NOMO-1 treated with dmso at 0.1 percent for 144 hours (cell line): ENCODE data around the gene AGRP.
"Not testable (repeated sequence)": the region's sequence is repeated elsewhere in the genome, so short reads cannot be mapped to it uniquely, and the experiment has no call there.

Experiments
- DNase-seq: peaks from one replicate; lab custom pipeline; 2025; ENCODE audit not compliant: unreplicated experiment; lab: John Stamatoyannopoulos, UW

The AGRP gene

GRCh38 chr16:67483150-67483549 lies at the start of gene AGRP:
AGRP (minus strand) TSS chr16:67483547; CDS start chr16:67483398, 149 bp downstream.
- DNase-seq = no peak

- DNase-seq = peak; percentile 36
Measured at GRCh38 chr16:67531247-67531646, 47.9 kb upstream of the AGRP start.

GRCh38 chr16:67530013-67530939 lies 46.9 kb upstream of the AGRP start:
- no peak for DNase-seq

- DNase-seq = no peak
Measured at GRCh38 chr16:67529582-67530012, 46.2 kb upstream of the AGRP start.

- no peak for DNase-seq
Measured at GRCh38 chr16:67528870-67529581, 45.7 kb upstream of the AGRP start.

GRCh38 chr16:67528222-67528869 lies 45.0 kb upstream of the AGRP start, which contains the start of gene RIPOR1:
RIPOR1 (plus strand) TSS chr16:67528829; CDS start chr16:67538447, 9,618 bp downstream.
- DNase-seq = no peak

- no peak for DNase-seq
Measured at GRCh38 chr16:67526149-67526791, 42.9 kb upstream of the AGRP start.

- DNase-seq = no peak
Measured at GRCh38 chr16:67525176-67525860, 42.0 kb upstream of the AGRP start.

GRCh38 chr16:67521095-67521804 lies 37.9 kb upstream of the AGRP start:
- peak; percentile 88 for DNase-seq

GRCh38 chr16:67519242-67519641 lies 35.9 kb upstream of the AGRP start:
- no peak for DNase-seq

- DNase-seq = no peak
Measured at GRCh38 chr16:67518676-67519075, 35.3 kb upstream of the AGRP start.

- DNase-seq = no peak
Measured at GRCh38 chr16:67517661-67518423, 34.5 kb upstream of the AGRP start.

GRCh38 chr16:67517155-67517445 lies 33.8 kb upstream of the AGRP start:
- no peak for DNase-seq

GRCh38 chr16:67516296-67517154 lies 33.2 kb upstream of the AGRP start:
- no peak for DNase-seq

- peak; percentile 70 for DNase-seq
Measured at GRCh38 chr16:67514382-67514828, 31.1 kb upstream of the AGRP start.

GRCh38 chr16:67513892-67514291 lies 30.5 kb upstream of the AGRP start:
- DNase-seq = not testable (repeated sequence)

GRCh38 chr16:67509016-67509415 lies 25.7 kb upstream of the AGRP start:
- DNase-seq = no peak

- no peak for DNase-seq
Measured at GRCh38 chr16:67506468-67506867, 23.1 kb upstream of the AGRP start.
